H9 (cell line): ENCODE results near the gene MED10. TPM values are rescaled to one million over a fixed set of nuclear protein-coding genes. Genes with fewer than 3 reads are reported as not detected.

ENCODE experiments used
- DNase-seq: peaks from one replicate; pipeline ENCODE4 v3.0.0-alpha.2; 2017
- H2AFZ ChIP-seq: one replicate; pipeline ENCODE4 v1.6.1; 2013; ENCODE audit warnings: mild to moderate bottlenecking, low read length, control low read depth, moderate library complexity
- H2AK5ac ChIP-seq: 2 replicates; pipeline ENCODE4 v1.6.1; 2013; ENCODE audit warnings: low read length, control low read depth, mixed read lengths; ENCODE audit not compliant: insufficient read length
- H2BK120ac ChIP-seq: one replicate; pipeline ENCODE4 v1.6.1; 2013; ENCODE audit warnings: low read depth, mild to moderate bottlenecking, low read length, control low read depth, inconsistent platforms; ENCODE audit not compliant: poor library complexity, severe bottlenecking
- H2BK12ac ChIP-seq: 2 replicates; pipeline ENCODE4 v1.6.1; 2013; ENCODE audit warnings: low read length, control low read depth, mixed read lengths, low read depth; ENCODE audit not compliant: insufficient read length
- H2BK15ac ChIP-seq: 2 replicates; pipeline ENCODE4 v1.6.1; 2013; ENCODE audit warnings: low read depth, low read length, control low read depth
- H2BK20ac ChIP-seq: one replicate; pipeline ENCODE4 v1.6.1; 2013; ENCODE audit warnings: low read depth, mild to moderate bottlenecking, low read length, control low read depth, inconsistent platforms; ENCODE audit not compliant: poor library complexity, severe bottlenecking
- H2BK5ac ChIP-seq: 2 replicates; pipeline ENCODE4 v1.6.1; 2013; ENCODE audit warnings: low read length, control low read depth, mixed read lengths; ENCODE audit not compliant: insufficient read length
- H3K14ac ChIP-seq: 2 replicates; pipeline ENCODE4 v1.6.1; 2013; ENCODE audit warnings: low read length, control low read depth; ENCODE audit not compliant: insufficient read depth
- H3K18ac ChIP-seq: 2 replicates; pipeline ENCODE4 v1.6.1; 2013; ENCODE audit warnings: low read depth, mild to moderate bottlenecking, mixed read lengths, low read length, control low read depth; ENCODE audit not compliant: insufficient read length
- H3K23ac ChIP-seq: 2 replicates; pipeline ENCODE4 v1.6.1; 2013; ENCODE audit warnings: low read length, control low read depth, mixed read lengths, low read depth; ENCODE audit not compliant: insufficient read length
- H3K23me2 ChIP-seq: 2 replicates; pipeline ENCODE4 v1.6.1; 2013; ENCODE audit warnings: low read depth, mild to moderate bottlenecking, mixed read lengths, low read length, control low read depth; ENCODE audit not compliant: insufficient read length, poor library complexity, severe bottlenecking
- H3K27ac ChIP-seq: 2 replicates; pipeline ENCODE4 v1.5.1; 2013; ENCODE audit warnings: low read length, control low read depth, mixed read lengths, low read depth; ENCODE audit not compliant: insufficient read length
- H3K27me3 ChIP-seq: 2 replicates; pipeline ENCODE4 v1.6.1; 2013; ENCODE audit warnings: low read length, control low read depth, inconsistent platforms; ENCODE audit not compliant: insufficient read depth
- H3K4ac ChIP-seq: 2 replicates; pipeline ENCODE4 v1.6.1; 2013; ENCODE audit warnings: low read depth, mild to moderate bottlenecking, control low read depth, inconsistent platforms, low read length, moderate library complexity
- H3K4me1 ChIP-seq: 2 replicates; pipeline ENCODE4 v1.6.1; 2013; ENCODE audit warnings: low read length, control low read depth, inconsistent platforms; ENCODE audit not compliant: insufficient read depth
- H3K4me2 ChIP-seq: 2 replicates; pipeline ENCODE4 v1.6.1; 2013; ENCODE audit warnings: low read length, control low read depth, mixed read lengths; ENCODE audit not compliant: insufficient read length, insufficient read depth
- H3K56ac ChIP-seq: 2 replicates; pipeline ENCODE4 v1.6.1; 2013; ENCODE audit warnings: low read depth, mild to moderate bottlenecking, mixed read lengths, low read length, control low read depth; ENCODE audit not compliant: insufficient read length
- H3K79me1 ChIP-seq: 2 replicates; pipeline ENCODE4 v1.6.1; 2013; ENCODE audit warnings: low read depth, mild to moderate bottlenecking, moderate library complexity, low read length, control low read depth, inconsistent platforms; ENCODE audit not compliant: insufficient read depth, poor library complexity, severe bottlenecking
- H3K79me2 ChIP-seq: 2 replicates; pipeline ENCODE4 v1.6.1; 2013; ENCODE audit warnings: low read length, control low read depth, inconsistent platforms; ENCODE audit not compliant: insufficient read depth
- H3K9ac ChIP-seq: 2 replicates; pipeline ENCODE4 v1.6.1; 2013; ENCODE audit warnings: low read length, control low read depth, mixed read lengths; ENCODE audit not compliant: insufficient read length; ENCODE audit errors: extremely low read depth
- H3K9me3 ChIP-seq: one replicate; pipeline ENCODE4 v1.6.1; 2013; ENCODE audit warnings: low read depth, low read length, inconsistent platforms; ENCODE audit not compliant: control insufficient read depth
- H3T11ph ChIP-seq: one replicate; pipeline ENCODE4 v1.6.1; 2013; ENCODE audit warnings: mild to moderate bottlenecking, low read length, control low read depth, inconsistent platforms
- H4K20me1 ChIP-seq: one replicate; pipeline ENCODE4 v1.6.1; 2013; ENCODE audit not compliant: control insufficient read depth, insufficient read length, insufficient read depth
- H4K5ac ChIP-seq: 2 replicates; pipeline ENCODE4 v1.6.1; 2013; ENCODE audit warnings: low read depth, mild to moderate bottlenecking, mixed read lengths, low read length, control low read depth; ENCODE audit not compliant: insufficient read length
- H4K8ac ChIP-seq: replicated peaks from 2 replicates; pipeline ENCODE4 v1.6.1; 2013; ENCODE audit warnings: low read length, control low read depth, mixed read lengths, low read depth; ENCODE audit not compliant: insufficient read length
- H4K91ac ChIP-seq: 2 replicates; pipeline ENCODE4 v1.6.1; 2013; ENCODE audit warnings: low read depth, mild to moderate bottlenecking, moderate library complexity, mixed read lengths, low read length, control low read depth; ENCODE audit not compliant: insufficient read length
- H3K27ac Mint-ChIP-seq, 3 experiments: 2 replicates in 2 of 3; 3 replicates in 1 of 3; pipeline ENCODE4 v1.8.0; 2020 to 2021; ENCODE audit warnings: mixed read lengths in 3 of 3, mild to moderate bottlenecking in 1 of 3, moderate library complexity in 1 of 3
- H3K27me3 Mint-ChIP-seq: 2 replicates; pipeline ENCODE4 v1.8.0; 2021; ENCODE audit warnings: low read depth, mild to moderate bottlenecking, moderate library complexity, mixed read lengths
- H3K36me3 Mint-ChIP-seq, 3 experiments: 2 replicates in 2 of 3; 3 replicates in 1 of 3; pipeline ENCODE4 v1.8.0; 2020 to 2021; ENCODE audit warnings: low read depth in 3 of 3, mixed read lengths in 3 of 3; ENCODE audit not compliant: insufficient read depth in 1 of 3
- H3K4me1 Mint-ChIP-seq, 2 experiments: 2 replicates each; pipeline ENCODE4 v1.8.0; 2020; ENCODE audit warnings: mixed read lengths in 2 of 2
- H3K4me3 Mint-ChIP-seq, 2 experiments: 2 replicates in 1 of 2; 3 replicates in 1 of 2; pipeline ENCODE4 v1.8.0; 2020 to 2021; ENCODE audit warnings: mild to moderate bottlenecking in 2 of 2, mixed read lengths in 2 of 2, moderate library complexity in 1 of 2
- H3K9me3 Mint-ChIP-seq, 2 experiments: 2 replicates in 1 of 2; 3 replicates in 1 of 2; pipeline ENCODE4 v1.8.0; 2020; ENCODE audit warnings: mild to moderate bottlenecking in 2 of 2, mixed read lengths in 2 of 2, moderate library complexity in 1 of 2
- WGBS: extraction: QIAGEN DNeasy Blood & Tissue Kit; methylation state at CpG from one replicate; pipeline ENCODE4 v1.1.7; 2013; ENCODE audit warnings: missing lambda C conversion rate, low lambda C conversion rate, mixed read lengths; ENCODE audit not compliant: insufficient read length; ENCODE audit errors: extremely low coverage; 5-methylcytosine and 5-hydroxymethylcytosine counted together
- total RNA-seq: library from RNA; stranded (reverse); gene quantifications from 2 replicates; pipeline ENCODE4 v1.2.1, GENCODE V29; 2021
- TF ChIP-seq, protein P1 (sequence below): fragments of 200-600 bp; sonication (generic); conservative IDR thresholded peaks from 3 replicates; pipeline ENCODE4 v1.8.0; 2021; ENCODE audit warnings: antibody characterized with exemption, mild to moderate bottlenecking

Gene MED10
- total RNA-seq, 1 experiment from 2014 or later, result 35.3 TPM

DNA sequence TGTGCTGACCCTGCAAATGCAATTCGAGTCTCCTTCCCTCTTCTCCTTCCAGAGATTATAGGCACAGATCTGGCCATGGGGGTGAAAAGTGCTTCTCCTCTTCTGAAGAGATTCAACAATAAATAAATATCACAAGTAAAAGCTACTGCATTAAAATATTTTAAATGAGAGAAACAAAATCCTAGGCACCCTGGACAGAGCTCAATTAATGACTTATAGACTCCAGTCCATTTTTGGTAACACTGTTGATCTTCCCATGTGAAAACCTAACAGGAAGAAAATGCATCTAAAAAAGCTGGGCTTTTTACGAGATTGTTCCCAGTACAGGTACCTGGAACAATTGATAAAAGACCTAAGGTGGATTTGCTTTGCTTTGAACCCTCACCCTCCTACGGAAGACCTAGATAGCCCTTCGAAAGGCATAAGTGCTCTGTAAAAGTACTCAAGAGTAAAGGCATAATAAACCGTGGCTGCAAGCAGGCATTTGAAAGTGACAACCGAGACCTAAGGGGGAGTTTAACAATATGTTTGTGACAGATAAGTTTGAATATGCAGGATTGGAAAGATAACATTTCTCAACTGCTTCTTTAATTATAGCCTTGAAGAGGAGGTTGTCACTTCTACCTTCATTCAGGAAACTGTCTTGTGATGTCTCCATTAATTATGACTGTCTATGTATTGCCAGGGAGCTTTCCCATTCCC is 29.4 kb upstream of the MED10 start:
- Histone ChIP-seq H2AFZ (no peak overlapping the region), H4K91ac (no peak overlapping the region), H3K9ac (no peak overlapping the region), H3K4me1 (no peaks in the 10 kb centered on the region), H4K8ac (no peak overlapping the region), H2AK5ac (no peak overlapping the region), H3K23me2 (no peaks in the 10 kb centered on the region), H2BK12ac (no peak overlapping the region), H2BK120ac (no peak overlapping the region), H4K5ac (no peak overlapping the region), H2BK5ac (no peak overlapping the region), H3K4me2 (no peak overlapping the region), H3K56ac (no peak overlapping the region), H3K4ac (no peak overlapping the region), H2BK15ac (no peak overlapping the region), H3K14ac (no peak overlapping the region), H4K20me1 (no peaks in the 10 kb centered on the region), H3K79me1 (no peaks in the 10 kb centered on the region), H3K79me2 (no peaks in the 10 kb centered on the region), H3K23ac (no peak overlapping the region), H3K9me3 (no peaks in the 10 kb centered on the region), H3T11ph (no peak overlapping the region), H3K27ac (no peak overlapping the region), H3K18ac (no peak overlapping the region), H3K27me3 (no peaks in the 10 kb centered on the region), H2BK20ac (no peak overlapping the region)
- TF ChIP-seq, protein P1, sequence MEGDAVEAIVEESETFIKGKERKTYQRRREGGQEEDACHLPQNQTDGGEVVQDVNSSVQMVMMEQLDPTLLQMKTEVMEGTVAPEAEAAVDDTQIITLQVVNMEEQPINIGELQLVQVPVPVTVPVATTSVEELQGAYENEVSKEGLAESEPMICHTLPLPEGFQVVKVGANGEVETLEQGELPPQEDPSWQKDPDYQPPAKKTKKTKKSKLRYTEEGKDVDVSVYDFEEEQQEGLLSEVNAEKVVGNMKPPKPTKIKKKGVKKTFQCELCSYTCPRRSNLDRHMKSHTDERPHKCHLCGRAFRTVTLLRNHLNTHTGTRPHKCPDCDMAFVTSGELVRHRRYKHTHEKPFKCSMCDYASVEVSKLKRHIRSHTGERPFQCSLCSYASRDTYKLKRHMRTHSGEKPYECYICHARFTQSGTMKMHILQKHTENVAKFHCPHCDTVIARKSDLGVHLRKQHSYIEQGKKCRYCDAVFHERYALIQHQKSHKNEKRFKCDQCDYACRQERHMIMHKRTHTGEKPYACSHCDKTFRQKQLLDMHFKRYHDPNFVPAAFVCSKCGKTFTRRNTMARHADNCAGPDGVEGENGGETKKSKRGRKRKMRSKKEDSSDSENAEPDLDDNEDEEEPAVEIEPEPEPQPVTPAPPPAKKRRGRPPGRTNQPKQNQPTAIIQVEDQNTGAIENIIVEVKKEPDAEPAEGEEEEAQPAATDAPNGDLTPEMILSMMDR, result no peak
- no peak overlapping the region for H3K4me3 Mint-ChIP-seq
- H3K27ac Mint-ChIP-seq, result no peak overlapping the region
- H3K4me1 Mint-ChIP-seq, result peaks cover 4 to 9% of the 10 kb centered on the region in 2 experiments; a peak in 3 of 4 replicates
- no peak for DNase-seq
- H3K27me3 Mint-ChIP-seq, result peaks cover 7% of the 10 kb centered on the region
- H3K9me3 Mint-ChIP-seq, result peaks cover 0 to 3% of the 10 kb centered on the region in 2 experiments; a peak in 1 of 5 replicates
- WGBS, result no CpG with 5 or more reads among the region's 6 CpGs
- no peaks in the 10 kb centered on the region; a peak in 1 of 7 replicates for H3K36me3 Mint-ChIP-seq
